Measurements from ENCODE around the gene BATF.

The BATF gene

GRCh38 chr14:75482366-75482765 is 39.9 kb upstream of the BATF start:
- TF ChIP-seq ZNF384 (IDR thresholded peaks at IDR 0.05) (no peak), CTBP1 (IDR thresholded peaks at IDR 0.05; ENCODE audit: borderline replicate concordance) (no peak), LEF1 (IDR thresholded peaks at IDR 0.05; ENCODE audit: borderline replicate concordance) (no peak), L3MBTL2 (conservative IDR thresholded peaks at IDR 0.05) (no peak), TARDBP (IDR thresholded peaks at IDR 0.05) (no peak), SP1 (IDR thresholded peaks at IDR 0.05) (no peak), PKNOX1 (IDR thresholded peaks at IDR 0.05) (no peak), ELF4 (IDR thresholded peaks at IDR 0.05) (no peak), BHLHE40 (IDR thresholded peaks at IDR 0.05; ENCODE audit: borderline replicate concordance) (no peak), FOXA1 (IDR thresholded peaks at IDR 0.05) (no peak), FOXM1 (IDR thresholded peaks at IDR 0.05; ENCODE audit: borderline replicate concordance) (no peak), ARNT (IDR thresholded peaks at IDR 0.05) (no peak), SUZ12 (IDR thresholded peaks at IDR 0.05) (no peak), HDGF (IDR thresholded peaks at IDR 0.05; ENCODE audit: borderline replicate concordance) (no peak), NFRKB (IDR thresholded peaks at IDR 0.05) (no peak), FOXK2 (IDR thresholded peaks at IDR 0.05) (no peak)
- DNase-seq (ENCODE audit: extremely low spot score) = no peak
- POLR2A ChIA-PET = no interaction called here
- CTCF ChIA-PET = no interaction called here

GRCh38 chr14:75484711-75485429 is 37.4 kb upstream of the BATF start:
- TF ChIP-seq ZNF384 (IDR thresholded peaks at IDR 0.05) = no peak
- TF ChIP-seq ARNT (IDR thresholded peaks at IDR 0.05) = no peak
- TF ChIP-seq FOXM1 (IDR thresholded peaks at IDR 0.05; ENCODE audit: borderline replicate concordance) = no peak
- TF ChIP-seq LEF1 (IDR thresholded peaks at IDR 0.05; ENCODE audit: borderline replicate concordance) = no peak
- TF ChIP-seq SUZ12 (IDR thresholded peaks at IDR 0.05) = no peak
- TF ChIP-seq CTBP1 (IDR thresholded peaks at IDR 0.05; ENCODE audit: borderline replicate concordance) = no peak
- no peak for TF ChIP-seq ELF4 (IDR thresholded peaks at IDR 0.05)
- POLR2A ChIA-PET = no interaction called here
- DNase-seq (ENCODE audit: extremely low spot score) = no peak
- CTCF ChIA-PET = no interaction called here

GRCh38 chr14:75486318-75486717 is 36.0 kb upstream of the BATF start:
- ChIA-PET POLR2A (no interaction called here), CTCF (interaction anchor here (7.2 kb wide), 1 partner anchor 179 kb away, joined by 48 read pairs; no protein-coding TSS in a partner anchor)
- DNase-seq (ENCODE audit: extremely low spot score) = no peak
- TF ChIP-seq LEF1 (IDR thresholded peaks at IDR 0.05; ENCODE audit: borderline replicate concordance) (no peak), ZNF384 (IDR thresholded peaks at IDR 0.05) (no peak), FOXA1 (IDR thresholded peaks at IDR 0.05) (no peak), BHLHE40 (IDR thresholded peaks at IDR 0.05; ENCODE audit: borderline replicate concordance) (no peak), FOXK2 (IDR thresholded peaks at IDR 0.05) (no peak), HDGF (IDR thresholded peaks at IDR 0.05; ENCODE audit: borderline replicate concordance) (no peak), SP1 (IDR thresholded peaks at IDR 0.05) (no peak)

GRCh38 chr14:75487155-75487671 is 35.1 kb upstream of the BATF start:
- POLR2A ChIA-PET = no interaction called here
- DNase-seq (ENCODE audit: extremely low spot score) = no peak
- TF ChIP-seq HDGF (IDR thresholded peaks at IDR 0.05; ENCODE audit: borderline replicate concordance) (no peak), LEF1 (IDR thresholded peaks at IDR 0.05; ENCODE audit: borderline replicate concordance) (no peak), NFRKB (IDR thresholded peaks at IDR 0.05) (no peak), SP1 (IDR thresholded peaks at IDR 0.05) (no peak), BHLHE40 (IDR thresholded peaks at IDR 0.05; ENCODE audit: borderline replicate concordance) (no peak), L3MBTL2 (conservative IDR thresholded peaks at IDR 0.05) (no peak), SUZ12 (IDR thresholded peaks at IDR 0.05) (no peak), FOXM1 (IDR thresholded peaks at IDR 0.05; ENCODE audit: borderline replicate concordance) (no peak), CTBP1 (IDR thresholded peaks at IDR 0.05; ENCODE audit: borderline replicate concordance) (no peak), FOXA1 (IDR thresholded peaks at IDR 0.05) (no peak)
- CTCF ChIA-PET = interaction anchor here (1.5 to 7.2 kb wide), 2 partner anchors 20 to 180 kb away, joined by 3 to 48 read pairs; no protein-coding TSS in a partner anchor

- POLR2A ChIA-PET = no interaction called here
- no peak for DNase-seq (ENCODE audit: extremely low spot score)
- TF ChIP-seq ARNT (IDR thresholded peaks at IDR 0.05) (no peak), SP1 (IDR thresholded peaks at IDR 0.05) (no peak), FOXK2 (IDR thresholded peaks at IDR 0.05) (no peak), SUZ12 (IDR thresholded peaks at IDR 0.05) (no peak), LEF1 (IDR thresholded peaks at IDR 0.05; ENCODE audit: borderline replicate concordance) (no peak), NFRKB (IDR thresholded peaks at IDR 0.05) (no peak), ELF4 (IDR thresholded peaks at IDR 0.05) (no peak), HDGF (IDR thresholded peaks at IDR 0.05; ENCODE audit: borderline replicate concordance) (no peak), PKNOX1 (IDR thresholded peaks at IDR 0.05) (no peak), BHLHE40 (IDR thresholded peaks at IDR 0.05; ENCODE audit: borderline replicate concordance) (no peak), CTBP1 (IDR thresholded peaks at IDR 0.05; ENCODE audit: borderline replicate concordance) (no peak), FOXM1 (IDR thresholded peaks at IDR 0.05; ENCODE audit: borderline replicate concordance) (no peak), FOXA1 (IDR thresholded peaks at IDR 0.05) (no peak)
- CTCF ChIA-PET = interaction anchor here (0.5 to 7.2 kb wide), 10 partner anchors 24 to 628 kb away, joined by 3 to 48 read pairs (median 4); no protein-coding TSS in a partner anchor
Measured at GRCh38 chr14:75489480-75489837, 32.8 kb upstream of the BATF start.

GRCh38 chr14:75491376-75491978 is 30.8 kb upstream of the BATF start:
- ChIA-PET CTCF (interaction anchor here (0.7 to 7.2 kb wide), 2 partner anchors 184 to 421 kb away, joined by 3 to 48 read pairs; no protein-coding TSS in a partner anchor), POLR2A (no interaction called here)
- DNase-seq (ENCODE audit: extremely low spot score) = no peak
- TF ChIP-seq SP1 (IDR thresholded peaks at IDR 0.05) (no peak), ARNT (IDR thresholded peaks at IDR 0.05) (no peak), FOXM1 (IDR thresholded peaks at IDR 0.05; ENCODE audit: borderline replicate concordance) (no peak), L3MBTL2 (conservative IDR thresholded peaks at IDR 0.05) (no peak), PKNOX1 (IDR thresholded peaks at IDR 0.05) (no peak), TARDBP (IDR thresholded peaks at IDR 0.05) (no peak), FOXA1 (IDR thresholded peaks at IDR 0.05) (no peak), SUZ12 (IDR thresholded peaks at IDR 0.05) (no peak), ZNF384 (IDR thresholded peaks at IDR 0.05) (no peak), BHLHE40 (IDR thresholded peaks at IDR 0.05; ENCODE audit: borderline replicate concordance) (no peak), HDGF (IDR thresholded peaks at IDR 0.05; ENCODE audit: borderline replicate concordance) (no peak), CTBP1 (IDR thresholded peaks at IDR 0.05; ENCODE audit: borderline replicate concordance) (no peak), LEF1 (IDR thresholded peaks at IDR 0.05; ENCODE audit: borderline replicate concordance) (no peak), NFRKB (IDR thresholded peaks at IDR 0.05) (no peak), ELF4 (IDR thresholded peaks at IDR 0.05) (no peak), FOXK2 (IDR thresholded peaks at IDR 0.05) (no peak)

Data from HEK293T (cell line).